Activated naive CD8-positive, alpha-beta T cell (primary cell): ENCODE data around the gene TADA2A.
"Not testable (repeated sequence)": the region's sequence is repeated elsewhere in the genome, so short reads cannot be mapped to it uniquely, and the experiment has no call there.

Source experiments
- H3K27ac Mint-ChIP-seq: one replicate; pipeline ENCODE4 v1.8.0; 2021; ENCODE audit warnings: mixed read lengths
- H3K27me3 Mint-ChIP-seq: one replicate; pipeline ENCODE4 v1.8.0; 2021; ENCODE audit warnings: mixed read lengths
- H3K36me3 Mint-ChIP-seq: one replicate; pipeline ENCODE4 v1.8.0; 2021; ENCODE audit warnings: mixed read lengths
- H3K4me1 Mint-ChIP-seq: one replicate; pipeline ENCODE4 v1.8.0; 2021; ENCODE audit warnings: low read depth, mixed read lengths
- H3K4me3 Mint-ChIP-seq: one replicate; pipeline ENCODE4 v1.8.0; 2021; ENCODE audit warnings: mild to moderate bottlenecking, mixed read lengths
- H3K9me3 Mint-ChIP-seq: one replicate; pipeline ENCODE4 v1.8.0; 2021; ENCODE audit warnings: low read depth, mixed read lengths

The TADA2A gene

GRCh38 chr17:37425268-37425667 lies 18.6 kb downstream of the TADA2A start:
- Mint-ChIP-seq H3K4me3 (no peak overlapping the region), H3K36me3 (peaks cover 8% of the 10 kb centered on the region), H3K27me3 (no peaks in the 10 kb centered on the region)

GRCh38 chr17:37429039-37429438 lies 22.4 kb downstream of the TADA2A start:
- Mint-ChIP-seq H3K27ac (no peak overlapping the region), H3K4me3 (no peak overlapping the region), H3K27me3 (no peaks in the 10 kb centered on the region), H3K9me3 (no peaks in the 10 kb centered on the region), H3K36me3 (peaks cover 12% of the 10 kb centered on the region), H3K4me1 (peaks cover 24% of the 10 kb centered on the region)

More at GRCh38 chr17:37425268-37425667, 18.6 kb downstream of the TADA2A start:
- Mint-ChIP-seq H3K4me1 (peaks cover 14% of the 10 kb centered on the region), H3K27ac (no peak overlapping the region), H3K9me3 (no peaks in the 10 kb centered on the region)

GRCh38 chr17:37429453-37429852 lies 22.8 kb downstream of the TADA2A start:
- no peaks in the 10 kb centered on the region for H3K9me3 Mint-ChIP-seq
- H3K27me3 Mint-ChIP-seq, result no peaks in the 10 kb centered on the region
- peak overlapping the region; percentile 86 for H3K27ac Mint-ChIP-seq
- H3K4me1 Mint-ChIP-seq, result peaks cover 24% of the 10 kb centered on the region
- H3K4me3 Mint-ChIP-seq, result peak overlapping the region; percentile 51
- peaks cover 13% of the 10 kb centered on the region for H3K36me3 Mint-ChIP-seq

- H3K9me3 Mint-ChIP-seq, result no peaks in the 10 kb centered on the region
- H3K27ac Mint-ChIP-seq, result peak overlapping the region; percentile 86
- H3K27me3 Mint-ChIP-seq, result no peaks in the 10 kb centered on the region
- H3K4me1 Mint-ChIP-seq, result peaks cover 24% of the 10 kb centered on the region
- H3K36me3 Mint-ChIP-seq, result peaks cover 12% of the 10 kb centered on the region
- H3K4me3 Mint-ChIP-seq, result peak overlapping the region; percentile 51
Measured at GRCh38 chr17:37430051-37430627, 23.5 kb downstream of the TADA2A start.

- Mint-ChIP-seq H3K27ac (no peak overlapping the region), H3K36me3 (peaks cover 8% of the 10 kb centered on the region), H3K4me1 (peaks cover 25% of the 10 kb centered on the region), H3K9me3 (no peaks in the 10 kb centered on the region), H3K27me3 (no peaks in the 10 kb centered on the region), H3K4me3 (no peak overlapping the region)
Measured at GRCh38 chr17:37432671-37433070, 26.0 kb downstream of the TADA2A start.

- Mint-ChIP-seq H3K36me3 (peaks cover 16% of the 10 kb centered on the region), H3K4me3 (no peak overlapping the region), H3K27me3 (no peaks in the 10 kb centered on the region), H3K9me3 (no peaks in the 10 kb centered on the region), H3K27ac (no peak overlapping the region), H3K4me1 (peaks cover 4% of the 10 kb centered on the region)
Measured at GRCh38 chr17:37438141-37438540, 31.5 kb downstream of the TADA2A start.

GRCh38 chr17:37440424-37440823 lies 33.7 kb downstream of the TADA2A start:
- H3K27me3 Mint-ChIP-seq, result no peaks in the 10 kb centered on the region
- H3K27ac Mint-ChIP-seq, result no peak overlapping the region
- peaks cover 4% of the 10 kb centered on the region for H3K4me1 Mint-ChIP-seq
- H3K4me3 Mint-ChIP-seq, result no peak overlapping the region
- peaks cover 19% of the 10 kb centered on the region for H3K36me3 Mint-ChIP-seq
- no peaks in the 10 kb centered on the region for H3K9me3 Mint-ChIP-seq

GRCh38 chr17:37441369-37442014 lies 34.8 kb downstream of the TADA2A start:
- not testable (repeated sequence) for H3K27ac Mint-ChIP-seq

GRCh38 chr17:37446027-37446426 lies 39.3 kb downstream of the TADA2A start:
- H3K4me3 Mint-ChIP-seq, result no peak overlapping the region
- peaks cover 23% of the 10 kb centered on the region for H3K36me3 Mint-ChIP-seq
- H3K9me3 Mint-ChIP-seq, result no peaks in the 10 kb centered on the region
- no peak overlapping the region for H3K27ac Mint-ChIP-seq
- H3K27me3 Mint-ChIP-seq, result no peaks in the 10 kb centered on the region
- peaks cover 7% of the 10 kb centered on the region for H3K4me1 Mint-ChIP-seq

More at GRCh38 chr17:37441369-37442014, 34.8 kb downstream of the TADA2A start:
- H3K36me3 Mint-ChIP-seq, result peaks cover 19% of the 10 kb centered on the region
- H3K4me3 Mint-ChIP-seq, H3K4me1 Mint-ChIP-seq, H3K9me3 Mint-ChIP-seq, H3K27me3 Mint-ChIP-seq: not testable (repeated sequence)

- peaks cover 7% of the 10 kb centered on the region for H3K4me1 Mint-ChIP-seq
- no peaks in the 10 kb centered on the region for H3K27me3 Mint-ChIP-seq
- no peaks in the 10 kb centered on the region for H3K9me3 Mint-ChIP-seq
- H3K27ac Mint-ChIP-seq, result no peak overlapping the region
- peaks cover 24% of the 10 kb centered on the region for H3K36me3 Mint-ChIP-seq
- H3K4me3 Mint-ChIP-seq, result no peak overlapping the region
Measured at GRCh38 chr17:37447641-37448040, 41.0 kb downstream of the TADA2A start.

- H3K27me3 Mint-ChIP-seq, result no peaks in the 10 kb centered on the region
- H3K4me3 Mint-ChIP-seq, result no peak overlapping the region
- peaks cover 7% of the 10 kb centered on the region for H3K4me1 Mint-ChIP-seq
- no peak overlapping the region for H3K27ac Mint-ChIP-seq
- H3K9me3 Mint-ChIP-seq, result no peaks in the 10 kb centered on the region
- H3K36me3 Mint-ChIP-seq, result peaks cover 18% of the 10 kb centered on the region
Measured at GRCh38 chr17:37450112-37450511, 43.4 kb downstream of the TADA2A start.

GRCh38 chr17:37457801-37458200 lies 51.1 kb downstream of the TADA2A start:
- H3K9me3 Mint-ChIP-seq, H3K4me3 Mint-ChIP-seq, H3K27ac Mint-ChIP-seq, H3K4me1 Mint-ChIP-seq, H3K27me3 Mint-ChIP-seq, H3K36me3 Mint-ChIP-seq: not testable (repeated sequence)

- no peaks in the 10 kb centered on the region for H3K27me3 Mint-ChIP-seq
- peaks cover 9% of the 10 kb centered on the region for H3K36me3 Mint-ChIP-seq
- peaks cover 2% of the 10 kb centered on the region for H3K4me1 Mint-ChIP-seq
- no peak overlapping the region for H3K4me3 Mint-ChIP-seq
- no peak overlapping the region for H3K27ac Mint-ChIP-seq
- H3K9me3 Mint-ChIP-seq, result no peaks in the 10 kb centered on the region
Measured at GRCh38 chr17:37458805-37459204, 52.1 kb downstream of the TADA2A start.

GRCh38 chr17:37461668-37462067 lies 55.0 kb downstream of the TADA2A start:
- H3K4me1 Mint-ChIP-seq, result peaks cover 2% of the 10 kb centered on the region
- no peaks in the 10 kb centered on the region for H3K9me3 Mint-ChIP-seq
- H3K4me3 Mint-ChIP-seq, result no peak overlapping the region
- no peaks in the 10 kb centered on the region for H3K27me3 Mint-ChIP-seq
- no peak overlapping the region for H3K27ac Mint-ChIP-seq
- peaks cover 10% of the 10 kb centered on the region for H3K36me3 Mint-ChIP-seq

- peaks cover 10% of the 10 kb centered on the region for H3K36me3 Mint-ChIP-seq
- H3K9me3 Mint-ChIP-seq, result no peaks in the 10 kb centered on the region
- no peak overlapping the region for H3K27ac Mint-ChIP-seq
- no peak overlapping the region for H3K4me3 Mint-ChIP-seq
- H3K4me1 Mint-ChIP-seq, result peaks cover 2% of the 10 kb centered on the region
- H3K27me3 Mint-ChIP-seq, result no peaks in the 10 kb centered on the region
Measured at GRCh38 chr17:37462492-37462891, 55.8 kb downstream of the TADA2A start.

- no peak overlapping the region for H3K27ac Mint-ChIP-seq
- no peaks in the 10 kb centered on the region for H3K27me3 Mint-ChIP-seq
- H3K36me3 Mint-ChIP-seq, result peaks cover 9% of the 10 kb centered on the region
- H3K9me3 Mint-ChIP-seq, result no peaks in the 10 kb centered on the region
- H3K4me1 Mint-ChIP-seq, result peaks cover 2% of the 10 kb centered on the region
- H3K4me3 Mint-ChIP-seq, result no peak overlapping the region
Measured at GRCh38 chr17:37463039-37463438, 56.4 kb downstream of the TADA2A start.
